ENCODE data around the gene TAS2R60. TPM values are rescaled to one million over a fixed set of nuclear protein-coding genes. Genes with fewer than 3 reads are reported as not detected.
A peak's percentile ranks its signal among the peaks of the same experiment; 100 is the strongest.
"Not testable (repeated sequence)": the region's sequence is repeated elsewhere in the genome, so short reads cannot be mapped to it uniquely, and the experiment has no call there.

The TAS2R60 gene, protein sequence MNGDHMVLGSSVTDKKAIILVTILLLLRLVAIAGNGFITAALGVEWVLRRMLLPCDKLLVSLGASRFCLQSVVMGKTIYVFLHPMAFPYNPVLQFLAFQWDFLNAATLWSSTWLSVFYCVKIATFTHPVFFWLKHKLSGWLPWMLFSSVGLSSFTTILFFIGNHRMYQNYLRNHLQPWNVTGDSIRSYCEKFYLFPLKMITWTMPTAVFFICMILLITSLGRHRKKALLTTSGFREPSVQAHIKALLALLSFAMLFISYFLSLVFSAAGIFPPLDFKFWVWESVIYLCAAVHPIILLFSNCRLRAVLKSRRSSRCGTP
- polyA plus RNA-seq (ENCODE audit: low read depth in 6 of 6), result not detected

DNA sequence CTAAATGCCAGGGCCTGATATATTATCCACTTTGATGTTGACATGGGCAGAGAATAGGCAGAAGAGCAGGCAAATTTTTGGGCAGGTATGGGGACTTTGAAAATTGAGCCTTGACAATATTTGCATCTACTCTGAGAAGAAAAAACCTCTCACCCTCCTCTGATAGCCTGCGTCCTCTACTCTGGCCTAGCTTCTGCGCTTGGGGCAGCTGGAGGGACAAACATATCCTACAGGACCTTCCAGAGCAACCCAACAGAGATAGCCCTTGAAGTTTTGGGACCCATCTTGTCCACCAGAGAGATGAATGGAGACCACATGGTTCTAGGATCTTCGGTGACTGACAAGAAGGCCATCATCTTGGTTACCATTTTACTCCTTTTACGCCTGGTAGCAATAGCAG is at the start of gene TAS2R60:
Gene TAS2R60 (plus strand): TSS at position 301 of the 400 bp plus-strand sequence. CDS start 0 bp downstream, at position 301.
- Mint-ChIP-seq H3K4me3 (no peak within 1 kb of the TSS), H3K27ac (no peak within 1 kb of the TSS), H3K36me3 (no peaks in the 10 kb centered on the region), H3K27me3 (peaks cover 5 to 15% (median 8%) of the 10 kb centered on the region in 3 donors), H3K4me1 (no peaks in the 10 kb centered on the region), H3K9me3 (no peaks in the 10 kb centered on the region)
- ATAC-seq (ENCODE audit: low read depth in 2 of 2) (no peak), DNase-seq (no peak)

DNA sequence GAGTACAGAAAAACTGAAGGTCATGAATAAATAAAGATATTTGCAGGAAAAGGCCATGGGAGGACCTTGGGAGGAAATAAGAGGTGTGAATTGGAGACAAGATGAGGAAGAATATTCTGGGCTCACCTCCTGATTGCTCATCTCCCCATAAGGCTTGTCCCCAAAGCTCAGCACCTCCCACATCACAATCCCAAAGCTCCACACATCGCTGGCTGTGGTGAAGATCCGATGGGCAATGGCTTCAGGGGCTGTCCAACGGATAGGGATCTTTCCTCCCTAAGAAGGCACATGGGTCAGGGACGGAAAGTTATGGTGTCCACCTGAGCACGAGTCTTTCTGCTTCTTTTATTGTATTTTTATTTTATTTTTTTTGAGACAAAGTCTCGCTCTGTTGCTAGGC is 49.2 kb upstream of the TAS2R60 start:
- H3K27ac Mint-ChIP-seq, result no peak overlapping the region

DNA sequence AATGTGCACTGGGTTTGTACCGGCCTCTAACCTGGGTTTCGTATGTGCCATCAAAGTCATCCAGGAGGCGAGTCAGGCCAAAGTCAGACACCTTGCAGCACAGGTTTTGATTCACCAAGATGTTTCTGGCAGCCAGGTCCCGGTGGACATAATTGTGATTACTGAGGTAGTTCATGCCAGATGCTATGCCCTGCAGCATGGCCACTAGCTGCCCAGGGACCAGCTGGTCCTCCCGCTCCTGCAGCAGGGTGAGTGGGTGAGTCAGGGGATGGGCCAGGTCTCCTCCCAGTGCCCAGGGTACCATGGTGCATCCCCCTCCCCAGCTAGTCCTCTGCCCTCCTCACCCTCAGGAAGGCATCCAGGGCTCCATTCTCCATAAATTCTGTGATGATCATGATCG is 48.5 kb upstream of the TAS2R60 start:
- peaks cover 0 to 8% (median 0%) of the 10 kb centered on the region in 3 donors for H3K27me3 Mint-ChIP-seq
- H3K4me3 Mint-ChIP-seq, result no peak overlapping the region
- DNase-seq (no peak), ATAC-seq (ENCODE audit: low read depth in 2 of 2) (no peak)
- no peak overlapping the region for H3K27ac Mint-ChIP-seq
- H3K4me1 Mint-ChIP-seq, result peaks cover 0 to 6% (median 4%) of the 10 kb centered on the region in 3 donors
- peaks cover 0 to 4% of the 10 kb centered on the region in 2 donors for H3K36me3 Mint-ChIP-seq
- H3K9me3 Mint-ChIP-seq, result no peaks in the 10 kb centered on the region

More for the DNA sequence above, 49.2 kb upstream of the TAS2R60 start:
- Mint-ChIP-seq H3K36me3 (peaks cover 0 to 4% of the 10 kb centered on the region in 2 donors), H3K9me3 (no peaks in the 10 kb centered on the region), H3K4me3 (peak overlapping the region in 1 of 8 donors; percentile 74), H3K27me3 (peaks cover 0 to 8% (median 0%) of the 10 kb centered on the region in 3 donors), H3K4me1 (peaks cover 0 to 6% (median 4%) of the 10 kb centered on the region in 3 donors)
- DNase-seq (no peak), ATAC-seq (ENCODE audit: low read depth in 2 of 2) (no peak)

DNA sequence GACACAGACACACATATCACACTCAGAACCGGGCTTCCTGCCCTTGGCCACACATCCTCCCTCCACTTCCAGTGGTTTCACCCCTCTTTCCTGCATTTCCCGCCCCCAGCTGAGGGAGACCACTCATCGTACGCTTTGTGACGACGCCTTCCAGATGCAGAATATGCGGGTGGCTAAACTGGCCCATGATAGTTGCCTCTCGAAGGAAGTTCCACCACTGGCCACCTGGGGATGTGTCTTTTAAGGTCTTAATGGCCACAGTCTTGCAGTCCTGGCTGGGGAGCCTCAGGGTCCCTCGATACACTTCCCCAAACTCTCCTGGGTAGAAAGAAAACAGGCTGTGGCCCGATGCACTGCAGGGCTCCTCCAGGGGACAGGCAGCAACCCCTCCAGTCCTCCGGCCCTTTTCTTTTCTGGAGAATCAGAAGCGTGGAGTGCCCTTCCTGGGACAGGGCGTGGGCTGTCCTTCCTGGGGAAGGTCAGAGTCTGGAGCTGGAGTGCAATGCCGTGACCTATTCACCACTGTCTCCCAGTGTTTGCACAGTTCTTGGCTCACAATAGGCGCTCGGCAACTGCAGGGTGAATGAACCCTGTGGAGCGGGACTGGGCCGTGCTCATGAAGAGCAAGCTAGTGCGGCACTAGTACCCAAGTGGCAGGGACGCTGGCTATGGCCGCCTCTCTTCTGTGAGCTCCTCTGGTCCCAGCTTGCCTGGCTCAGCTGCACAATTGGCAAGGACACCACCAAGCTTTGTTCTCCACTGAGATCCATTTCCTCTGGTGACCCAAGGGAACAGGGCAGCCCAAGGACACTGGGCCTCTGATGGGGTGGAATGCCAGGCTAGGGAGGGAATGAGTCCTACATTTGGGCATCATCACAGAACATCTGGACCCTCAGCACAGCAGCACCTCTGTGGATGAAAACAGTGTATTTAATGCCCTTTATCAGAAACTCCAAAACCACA is 47.8 kb upstream of the TAS2R60 start:
- no peak for ATAC-seq (ENCODE audit: low read depth in 2 of 2)
- Mint-ChIP-seq H3K9me3 (no peaks in the 10 kb centered on the region), H3K4me1 (peaks cover 0 to 6% (median 4%) of the 10 kb centered on the region in 3 donors), H3K4me3 (no peak overlapping the region), H3K27me3 (peaks cover 0 to 8% (median 0%) of the 10 kb centered on the region in 3 donors), H3K27ac (no peak overlapping the region), H3K36me3 (no peaks in the 10 kb centered on the region)
- no peak for DNase-seq

DNA sequence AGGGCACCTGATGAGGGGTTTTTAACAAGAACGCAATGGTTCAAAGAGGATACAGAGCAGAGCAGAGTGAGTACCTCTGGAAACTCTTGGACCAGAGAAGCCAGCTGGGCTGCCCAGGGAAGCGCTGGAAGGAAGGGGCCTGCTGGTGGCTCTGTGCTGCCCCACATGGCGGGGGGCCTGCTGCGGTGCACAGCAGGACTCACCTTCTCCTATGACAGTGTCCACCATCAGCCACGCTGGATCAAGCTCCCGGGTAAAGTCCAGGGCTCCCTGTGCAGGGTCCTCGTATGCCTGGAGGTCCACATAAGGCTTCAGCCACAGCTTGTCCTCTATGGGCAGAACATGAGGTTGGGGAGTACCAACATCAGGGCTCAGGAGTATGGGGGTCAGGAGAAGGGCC is 47.1 kb upstream of the TAS2R60 start:
- no peak overlapping the region for H3K4me3 Mint-ChIP-seq
- DNase-seq, result no peak
- H3K36me3 Mint-ChIP-seq, result no peaks in the 10 kb centered on the region
- ATAC-seq (ENCODE audit: low read depth in 2 of 2), result no peak
- H3K4me1 Mint-ChIP-seq, result peaks cover 0 to 6% (median 4%) of the 10 kb centered on the region in 3 donors
- H3K27me3 Mint-ChIP-seq, result peaks cover 0 to 8% (median 0%) of the 10 kb centered on the region in 3 donors
- H3K9me3 Mint-ChIP-seq, result no peaks in the 10 kb centered on the region
- no peak overlapping the region for H3K27ac Mint-ChIP-seq

DNA sequence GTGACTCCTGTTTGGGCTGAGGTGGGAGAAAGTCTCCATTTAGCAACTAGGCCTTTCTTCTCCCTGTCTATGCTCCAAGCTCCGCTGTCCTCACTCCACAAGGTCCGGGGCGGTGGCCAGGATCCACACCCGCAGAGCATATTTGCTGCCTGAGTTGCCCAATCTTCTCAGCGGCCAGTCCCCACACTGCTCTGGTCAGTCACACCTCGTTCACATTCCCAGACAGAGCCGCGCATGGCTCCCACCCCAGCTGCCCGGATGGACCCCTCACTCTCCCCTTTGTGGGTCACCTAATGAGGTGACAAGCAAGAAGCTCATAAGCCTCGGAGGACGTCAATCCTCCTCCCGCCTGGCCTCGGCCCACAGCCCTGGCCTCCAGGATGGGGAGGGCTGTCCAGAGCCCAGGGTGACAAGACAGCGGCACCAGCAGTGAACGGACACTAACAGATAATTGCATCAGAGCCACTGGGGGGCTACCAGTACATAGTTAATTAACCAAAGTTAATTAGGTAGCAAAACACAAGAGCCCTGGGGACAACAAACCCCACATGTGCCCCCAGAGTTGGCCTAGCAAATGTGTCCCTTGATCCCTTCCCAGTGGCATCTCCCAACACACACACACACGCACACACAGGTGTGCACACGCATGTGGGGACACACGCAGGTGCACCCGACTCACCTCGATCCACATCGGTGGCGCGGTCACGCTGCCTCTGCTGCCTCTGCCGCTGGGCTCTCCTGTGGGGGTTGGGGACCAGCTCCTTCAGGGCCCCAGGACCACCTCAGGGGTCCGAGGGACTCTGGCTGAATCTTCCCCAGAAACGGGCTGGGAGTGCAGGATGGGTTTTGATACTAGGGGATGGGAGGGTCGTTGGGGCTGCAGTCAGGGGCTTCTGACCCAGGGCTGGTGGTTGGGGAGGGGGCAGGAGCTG is 46.4 kb upstream of the TAS2R60 start:
- ATAC-seq (ENCODE audit: low read depth in 2 of 2) (no peak), DNase-seq (no peak)
- H3K27me3 Mint-ChIP-seq, result peaks cover 0 to 8% (median 0%) of the 10 kb centered on the region in 3 donors
- peak overlapping the region in 1 of 6 donors; percentile 64 for H3K27ac Mint-ChIP-seq
- H3K36me3 Mint-ChIP-seq, result no peaks in the 10 kb centered on the region
- no peak overlapping the region for H3K4me3 Mint-ChIP-seq
- no peaks in the 10 kb centered on the region for H3K9me3 Mint-ChIP-seq
- peaks cover 0 to 6% (median 4%) of the 10 kb centered on the region in 3 donors for H3K4me1 Mint-ChIP-seq

DNA sequence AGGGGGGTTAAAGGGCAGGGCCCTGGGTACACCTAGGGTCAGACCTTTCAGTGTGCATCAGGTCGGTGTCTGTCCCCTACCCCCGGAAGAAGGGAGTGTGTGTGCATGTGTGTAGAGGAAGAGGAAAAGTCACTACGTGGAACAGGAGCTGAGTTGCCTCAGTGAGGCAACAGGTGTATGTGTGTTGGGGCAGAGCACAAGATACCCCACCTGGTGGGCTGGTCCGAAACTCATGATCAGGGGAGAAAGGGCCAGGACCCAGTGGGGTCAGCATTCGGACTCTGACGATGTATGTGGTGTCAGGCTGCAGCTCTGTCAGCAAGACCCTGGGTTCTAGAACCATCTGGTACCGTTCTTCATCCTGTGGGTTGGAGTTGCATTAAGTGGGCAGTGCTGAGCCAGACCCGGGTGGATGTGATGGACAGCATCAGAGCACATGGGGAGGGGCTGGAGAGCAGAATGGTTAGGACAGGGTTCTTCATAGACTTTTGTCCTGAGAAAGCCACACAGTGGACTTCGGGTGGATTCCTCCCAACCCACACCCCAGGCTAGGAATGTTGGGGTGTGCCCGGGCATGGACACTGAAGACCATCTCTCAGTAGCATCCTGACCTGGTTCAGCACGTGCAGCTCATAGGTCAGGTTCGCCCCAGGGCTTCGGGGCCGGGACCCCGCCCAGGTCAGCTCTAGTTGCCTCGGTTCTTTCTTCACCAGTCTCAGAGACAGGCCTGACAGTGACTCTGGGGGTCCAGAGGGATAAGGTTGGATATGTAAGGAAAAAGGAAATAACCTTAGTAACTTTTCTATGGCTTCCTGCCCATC is 45.3 kb upstream of the TAS2R60 start:
- Mint-ChIP-seq H3K27me3 (peaks cover 0 to 8% (median 0%) of the 10 kb centered on the region in 3 donors), H3K36me3 (no peaks in the 10 kb centered on the region), H3K9me3 (no peaks in the 10 kb centered on the region), H3K27ac (no peak overlapping the region), H3K4me1 (peaks cover 0 to 6% (median 4%) of the 10 kb centered on the region in 3 donors), H3K4me3 (no peak overlapping the region)
- ATAC-seq (ENCODE audit: low read depth in 2 of 2) (no peak), DNase-seq (no peak)

DNA sequence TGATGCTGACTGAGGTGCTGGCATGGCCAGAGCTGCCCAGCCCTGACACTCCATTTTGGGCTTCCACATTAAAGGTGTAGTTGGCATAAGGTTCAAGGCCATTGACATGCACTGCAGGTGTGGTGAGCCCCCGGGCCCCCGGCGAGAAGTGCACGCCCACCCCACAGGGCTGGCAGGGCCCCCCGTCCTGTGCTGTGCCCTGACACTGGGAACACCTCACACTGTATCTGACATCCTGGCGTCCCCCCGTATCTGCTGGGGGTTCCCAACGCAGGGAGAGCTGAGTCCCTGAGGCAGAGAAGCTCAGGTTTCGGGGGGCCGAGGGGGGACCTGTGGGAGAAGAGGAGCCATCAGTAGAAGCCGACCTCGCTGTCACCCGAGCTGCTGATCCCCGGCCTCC is 44.6 kb upstream of the TAS2R60 start:
- Mint-ChIP-seq H3K4me1 (peaks cover 0 to 6% (median 4%) of the 10 kb centered on the region in 3 donors), H3K27ac (no peak overlapping the region), H3K9me3 (no peaks in the 10 kb centered on the region), H3K27me3 (peaks cover 0 to 8% (median 0%) of the 10 kb centered on the region in 3 donors), H3K36me3 (no peaks in the 10 kb centered on the region), H3K4me3 (no peak overlapping the region)
- no peak for ATAC-seq (ENCODE audit: low read depth in 2 of 2)
- DNase-seq, result no peak

DNA sequence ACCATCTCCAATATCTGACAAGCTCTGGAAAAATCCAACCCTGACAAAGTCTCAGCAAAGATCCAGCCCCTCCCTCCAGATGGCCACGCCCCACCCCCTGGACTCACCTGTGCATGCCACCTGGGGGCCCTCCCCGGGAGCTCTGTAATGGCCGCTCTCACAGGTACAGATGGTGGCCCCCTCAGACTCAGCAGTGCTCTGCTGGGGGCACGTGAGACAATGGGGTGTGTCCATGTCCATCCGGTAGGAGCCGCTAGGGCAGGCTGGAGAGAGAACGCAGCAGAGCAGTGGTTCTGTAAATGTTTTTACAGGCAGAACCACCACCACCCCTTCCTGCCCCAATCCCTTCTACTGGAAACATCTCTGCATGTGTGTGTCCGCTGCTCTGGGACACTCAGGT is 44.1 kb upstream of the TAS2R60 start:
- peaks cover 0 to 8% (median 0%) of the 10 kb centered on the region in 3 donors for H3K27me3 Mint-ChIP-seq
- ATAC-seq (ENCODE audit: low read depth in 2 of 2) (no peak), DNase-seq (no peak)
- H3K4me3 Mint-ChIP-seq, result peak overlapping the region in 1 of 8 donors; percentile 29
- no peaks in the 10 kb centered on the region for H3K9me3 Mint-ChIP-seq
- peaks cover 0 to 6% (median 4%) of the 10 kb centered on the region in 3 donors for H3K4me1 Mint-ChIP-seq
- H3K36me3 Mint-ChIP-seq, result no peaks in the 10 kb centered on the region
- no peak overlapping the region for H3K27ac Mint-ChIP-seq

DNA sequence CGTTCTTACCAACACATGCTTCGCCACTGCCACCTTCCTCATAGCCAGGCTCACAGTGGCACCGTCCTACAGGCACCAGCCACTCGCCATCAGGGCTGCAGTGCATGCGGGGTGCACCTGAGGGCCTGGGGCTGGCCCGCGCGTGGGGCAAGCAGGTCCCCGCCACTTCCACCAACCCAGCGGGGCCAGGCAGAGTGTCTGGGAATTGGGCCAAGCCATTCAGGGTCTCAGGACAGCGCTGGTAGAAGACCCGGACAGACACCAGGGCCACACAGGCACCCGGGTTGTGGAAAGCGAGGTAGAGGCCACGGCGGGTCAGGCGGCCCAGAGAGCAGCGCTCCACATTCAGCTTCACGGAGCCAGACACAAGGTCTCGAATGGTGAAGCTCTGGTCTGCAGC is 43.6 kb upstream of the TAS2R60 start:
- peak overlapping the region in 1 of 6 donors; percentile 14 for H3K27ac Mint-ChIP-seq
- no peaks in the 10 kb centered on the region for H3K36me3 Mint-ChIP-seq

DNA sequence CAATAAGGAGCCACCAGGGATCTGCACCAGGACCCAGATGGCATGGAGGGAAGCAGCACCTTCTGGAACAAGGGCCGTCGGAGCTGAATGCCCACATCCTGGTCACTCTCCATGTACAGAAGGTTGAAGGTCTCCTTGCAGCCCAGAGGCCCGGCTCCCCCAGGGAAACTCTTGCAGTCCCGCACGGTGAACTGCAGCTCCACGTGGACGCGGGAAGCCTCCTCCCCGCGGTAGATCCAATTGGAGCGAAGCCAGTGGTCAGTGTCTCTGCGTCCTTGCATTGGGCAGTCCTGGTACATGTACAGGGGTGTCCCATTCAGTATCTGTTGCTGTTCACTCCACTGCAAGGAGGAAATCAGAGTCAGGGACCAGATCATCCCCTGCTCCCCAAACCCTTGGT is 42.0 kb upstream of the TAS2R60 start:
- Mint-ChIP-seq H3K4me3 (no peak overlapping the region), H3K9me3 (no peaks in the 10 kb centered on the region), H3K4me1 (no peaks in the 10 kb centered on the region), H3K36me3 (no peaks in the 10 kb centered on the region), H3K27me3 (no peaks in the 10 kb centered on the region), H3K27ac (no peak overlapping the region)
- no peak for DNase-seq
- no peak for ATAC-seq (ENCODE audit: low read depth in 2 of 2)

More for the DNA sequence above, 43.6 kb upstream of the TAS2R60 start:
- Mint-ChIP-seq H3K27me3 (peaks cover 0 to 8% (median 0%) of the 10 kb centered on the region in 3 donors), H3K4me1 (peaks cover 0 to 6% (median 4%) of the 10 kb centered on the region in 3 donors), H3K9me3 (no peaks in the 10 kb centered on the region), H3K4me3 (peak overlapping the region in 2 of 8 donors; percentile 29 to 35)
- ATAC-seq (ENCODE audit: low read depth in 2 of 2) (no peak), DNase-seq (no peak)

DNA sequence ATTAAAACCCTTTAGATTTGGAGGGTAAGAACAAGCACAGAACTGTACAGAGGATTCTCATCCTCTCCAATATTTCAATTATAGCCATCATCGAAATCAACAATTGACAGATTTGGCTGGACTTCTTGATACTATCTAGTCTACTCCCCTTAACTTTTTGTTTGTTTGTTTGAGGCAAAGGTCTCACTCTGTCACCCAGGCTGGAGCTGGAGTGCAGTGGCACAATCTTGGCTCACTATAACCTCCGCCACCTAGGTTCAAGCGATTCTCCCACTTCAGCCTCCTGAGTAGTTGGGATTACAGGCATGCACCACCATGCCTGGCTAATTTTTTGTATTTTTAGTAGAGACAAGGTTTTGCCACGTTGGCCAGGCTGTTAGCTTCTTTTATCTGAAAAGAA is 41.0 kb upstream of the TAS2R60 start:
- not testable (repeated sequence) for H3K9me3 Mint-ChIP-seq; H3K4me1 Mint-ChIP-seq; H3K27me3 Mint-ChIP-seq; H3K4me3 Mint-ChIP-seq; H3K36me3 Mint-ChIP-seq; ATAC-seq (ENCODE audit: low read depth in 2 of 2); DNase-seq
- H3K27ac Mint-ChIP-seq, result peak overlapping the region in 1 of 6 donors; percentile 77
